Stimulated activated CD8-positive, alpha-beta memory T cell treated with anti-CD3 and anti-CD28 coated beads, Interleukin-7, amount 100 ng/mL, for 48 hours (primary cell): ENCODE data around the gene FSTL1.
A peak's percentile ranks its signal among the peaks of the same experiment; 100 is the strongest.
"Not testable (repeated sequence)": the region's sequence is repeated elsewhere in the genome, so short reads cannot be mapped to it uniquely, and the experiment has no call there.

Source experiments
- DNase-seq, 2 donors: peaks; one replicate each; pipeline ENCODE4 v3.0.0-alpha.2; 2020; ENCODE audit warnings: low read depth in 1 of 2; ENCODE audit errors: extremely low read depth in 1 of 2

Gene FSTL1

DNA sequence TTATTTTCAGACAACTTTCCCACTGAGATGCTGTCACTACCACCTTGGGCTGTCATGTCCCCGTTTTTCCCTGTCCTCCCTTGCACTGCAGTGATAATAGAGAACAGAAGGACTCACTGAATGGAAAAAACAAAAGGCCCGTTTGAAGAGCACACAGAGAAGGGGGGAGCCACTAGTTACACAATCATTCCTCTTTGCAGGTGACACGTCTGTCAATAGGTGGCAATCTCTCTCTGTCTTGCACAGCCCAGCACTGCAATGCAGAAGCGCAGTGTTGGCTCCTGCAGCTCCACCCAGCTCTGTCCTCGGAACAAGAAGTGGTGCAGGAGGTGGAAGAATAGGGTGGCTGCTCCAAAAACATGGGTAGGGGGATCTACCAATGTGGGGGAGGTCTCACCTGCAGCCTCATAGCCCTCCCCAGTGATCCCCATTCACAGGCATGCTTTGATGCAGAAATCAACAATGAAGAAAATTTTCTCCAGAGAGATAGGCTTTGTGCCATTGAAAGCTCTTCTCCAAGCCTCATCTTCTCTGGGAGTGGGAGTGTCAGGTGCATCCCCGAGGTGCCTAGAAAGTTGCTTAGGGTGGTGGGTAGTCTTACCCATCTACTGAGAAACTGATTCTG is 31.8 kb downstream of the FSTL1 start:
- DNase-seq: no peak

DNA sequence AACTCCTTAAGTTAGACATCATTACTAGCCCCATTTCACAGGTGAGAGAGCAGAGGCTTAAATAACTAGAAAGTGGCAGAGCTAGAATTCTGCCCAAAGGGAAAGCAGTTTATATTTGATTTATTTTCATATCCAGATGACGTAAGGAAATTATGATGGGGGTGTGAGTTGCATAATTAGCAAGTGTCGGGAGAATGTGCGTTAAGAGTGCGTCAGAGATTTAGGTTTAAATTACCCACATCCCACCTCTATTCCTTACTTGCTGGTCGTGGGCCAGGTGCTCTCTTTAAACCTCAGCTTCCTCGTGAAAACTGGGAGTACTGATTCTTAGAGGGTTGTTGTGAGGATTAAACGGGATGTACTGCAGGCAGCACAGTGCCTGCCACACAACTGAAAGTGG is 32.3 kb downstream of the FSTL1 start:
- no peak for DNase-seq

DNA sequence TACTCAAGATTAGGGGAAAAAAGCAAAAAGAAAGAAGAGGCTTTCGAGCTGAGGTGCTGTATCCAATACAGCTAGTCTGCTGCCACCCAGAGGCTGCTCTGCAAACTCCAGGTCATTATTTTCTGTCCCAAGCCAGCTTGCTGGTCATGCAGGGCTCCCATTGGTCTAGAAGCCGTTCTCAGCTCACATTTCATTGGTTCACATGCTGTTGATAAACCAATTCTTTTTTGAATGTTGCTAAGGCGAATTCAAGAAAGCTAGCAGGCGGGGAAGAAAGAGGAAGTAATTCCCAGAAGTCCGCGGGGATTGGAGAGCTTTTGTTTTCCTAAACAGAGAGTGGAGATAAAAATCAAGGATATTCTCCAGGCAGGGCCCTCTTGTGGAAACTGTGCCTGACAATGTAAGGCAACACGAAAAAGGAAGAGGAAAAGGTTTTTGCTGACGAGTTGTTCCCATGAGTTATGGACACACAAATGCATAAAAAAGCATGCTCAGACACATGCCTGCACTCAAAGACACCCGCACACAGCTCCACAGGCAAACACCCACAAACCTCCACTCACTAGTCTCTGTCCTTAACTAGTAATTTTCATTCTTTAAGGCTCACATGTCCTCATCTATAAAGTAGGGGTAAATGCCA is 33.4 kb downstream of the FSTL1 start:
- DNase-seq: peak; percentile 49 to 79

DNA sequence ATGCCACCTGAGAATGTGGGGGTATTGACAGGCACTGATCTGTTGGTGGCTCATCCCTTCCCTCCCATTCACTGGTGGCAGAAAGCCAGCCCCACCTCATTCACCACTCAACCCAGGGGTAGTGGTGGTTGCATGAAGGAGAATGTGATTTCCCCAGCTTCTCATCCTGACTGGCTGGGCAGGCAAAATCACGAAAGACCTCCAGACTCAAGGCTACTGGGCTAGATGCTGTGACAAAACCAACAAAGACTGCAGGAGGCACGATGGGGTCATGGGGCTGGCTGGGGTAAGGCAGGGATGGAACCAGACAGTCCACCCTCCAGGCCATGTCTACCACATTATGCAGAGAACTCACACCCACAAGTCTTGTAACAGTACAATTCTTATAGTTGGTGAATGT is 33.9 kb downstream of the FSTL1 start:
- no peak for DNase-seq

DNA sequence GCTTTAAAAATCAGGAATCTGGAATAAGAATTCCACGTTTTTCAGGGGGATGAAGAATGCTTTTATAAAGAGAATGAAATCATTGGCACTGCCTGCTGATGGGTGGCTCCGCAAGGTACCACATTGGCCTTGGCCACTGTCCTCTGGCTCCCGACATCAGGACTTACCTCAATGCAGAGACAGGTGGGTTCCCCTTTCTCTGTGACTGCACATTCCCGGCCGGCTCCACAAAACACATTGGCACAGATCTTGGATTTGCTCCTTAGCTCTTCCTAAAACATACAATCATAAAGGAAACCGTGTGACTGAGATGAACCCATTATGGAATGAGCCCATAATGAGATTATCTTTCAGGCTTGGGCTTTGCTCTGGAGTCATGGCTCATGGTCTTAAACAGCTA is 35.0 kb downstream of the FSTL1 start:
- no peak for DNase-seq

DNA sequence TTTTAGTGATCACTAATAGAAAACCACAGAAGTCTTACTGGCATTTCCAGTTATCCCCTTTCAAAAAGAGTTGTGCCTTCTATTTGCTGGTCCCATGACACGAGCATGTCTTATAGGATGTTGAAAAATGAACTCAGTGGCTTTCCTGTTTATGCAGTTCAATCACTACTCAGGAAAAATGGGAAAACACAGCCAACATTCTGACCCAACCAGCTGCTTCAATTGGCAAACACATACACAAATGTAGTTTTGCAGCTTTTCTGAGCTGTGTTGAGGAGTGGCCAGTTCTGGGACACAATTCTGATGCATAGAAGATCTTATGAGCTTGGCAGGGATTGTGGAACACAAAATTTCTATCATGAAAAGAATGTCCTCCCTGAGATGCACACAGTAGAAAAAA is 40.3 kb downstream of the FSTL1 start:
- no peak for DNase-seq

DNA sequence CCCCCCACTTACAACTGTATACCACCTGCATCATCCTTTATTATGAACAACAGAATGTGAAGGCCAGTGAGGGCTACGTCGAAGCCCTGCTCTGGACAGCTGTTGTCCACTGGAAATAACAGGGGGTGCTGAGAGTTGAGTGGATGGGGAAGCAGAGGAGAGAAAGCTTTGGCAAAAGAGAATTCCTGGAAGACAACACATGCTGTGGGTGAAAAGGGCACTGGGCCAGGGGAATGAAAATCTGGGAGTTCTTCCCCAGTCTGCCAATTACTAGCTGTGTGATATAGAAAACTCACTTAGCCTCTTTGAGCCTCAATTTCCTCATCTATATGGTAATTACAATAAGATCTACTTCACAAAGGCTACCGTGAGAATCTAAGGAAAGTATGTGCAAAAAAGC is 40.7 kb downstream of the FSTL1 start:
- no peak for DNase-seq

DNA sequence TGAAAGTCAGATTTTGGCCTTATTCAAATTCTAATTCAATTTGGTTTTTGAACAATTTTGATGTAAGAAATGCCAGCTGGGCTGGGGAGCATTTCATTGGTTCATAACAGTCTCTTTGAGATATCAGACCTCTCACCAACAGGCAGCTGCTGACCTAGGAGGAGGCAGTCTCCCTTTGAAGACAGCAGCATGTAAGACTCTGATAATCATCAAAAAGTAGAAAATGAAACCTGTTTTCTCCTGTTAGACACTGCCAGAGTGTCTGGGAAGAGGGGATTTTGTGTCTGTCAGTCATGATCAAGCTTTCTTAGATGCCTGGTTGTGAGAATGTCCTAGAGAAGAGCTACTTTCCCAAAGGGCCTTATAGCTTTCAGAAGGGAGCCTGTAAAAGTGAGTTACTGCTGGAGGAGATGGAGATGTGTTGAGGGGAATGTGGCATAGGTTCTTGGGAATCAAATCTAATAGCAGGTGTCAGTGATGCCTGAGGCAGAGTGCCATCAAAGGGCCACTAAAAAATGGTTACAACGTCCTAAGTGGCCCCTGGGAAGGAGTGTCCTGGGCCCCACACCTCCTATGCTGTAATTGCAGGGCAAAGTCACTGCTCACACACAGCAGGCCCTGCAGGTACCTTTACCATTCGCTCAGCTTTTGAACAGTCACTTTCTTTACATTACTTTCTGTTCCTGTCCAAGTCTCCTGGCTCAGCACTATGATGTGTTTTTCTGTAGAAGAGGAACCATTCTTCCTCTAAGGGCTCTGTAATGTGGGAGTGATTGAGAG is 43.1 kb downstream of the FSTL1 start:
- no peak for DNase-seq

DNA sequence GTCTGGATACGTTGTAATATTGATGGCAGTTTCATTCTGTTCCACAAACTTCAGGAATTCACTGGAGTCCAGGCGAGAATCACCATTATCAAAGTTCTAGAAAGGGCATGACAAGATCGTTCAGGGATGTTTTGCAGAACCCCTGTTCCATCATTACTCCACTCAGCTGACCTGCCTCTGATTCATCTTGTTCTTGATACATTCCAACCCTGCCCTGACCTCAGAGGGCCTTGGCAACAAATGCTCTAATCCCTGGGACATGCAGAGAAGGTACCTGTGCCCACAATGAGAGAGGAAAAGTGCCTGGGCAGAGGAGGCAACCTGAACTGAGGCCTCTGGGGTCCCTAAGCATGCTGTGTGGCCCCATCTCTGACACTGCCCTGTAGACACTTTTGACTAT is 45.9 kb downstream of the FSTL1 start:
- no peak for DNase-seq

DNA sequence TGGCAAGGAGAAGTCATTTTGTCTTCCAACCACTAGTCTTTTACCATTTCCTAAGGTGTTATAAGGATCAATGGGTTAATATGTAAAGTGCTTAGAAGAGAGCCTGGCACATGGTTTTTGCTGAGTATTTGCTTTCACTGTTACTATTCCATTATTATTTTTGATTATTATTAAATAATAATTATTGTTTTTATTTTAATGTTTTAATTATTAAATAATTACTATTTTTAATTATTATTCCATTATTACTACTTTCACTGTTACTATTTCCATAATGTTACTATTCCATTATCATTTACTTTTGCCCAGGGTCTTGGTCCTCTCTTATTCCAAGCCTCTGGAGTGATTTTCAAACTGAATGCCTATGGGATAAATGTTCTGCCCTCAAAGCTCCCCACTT is 48.5 kb downstream of the FSTL1 start:
- no peak for DNase-seq

DNA sequence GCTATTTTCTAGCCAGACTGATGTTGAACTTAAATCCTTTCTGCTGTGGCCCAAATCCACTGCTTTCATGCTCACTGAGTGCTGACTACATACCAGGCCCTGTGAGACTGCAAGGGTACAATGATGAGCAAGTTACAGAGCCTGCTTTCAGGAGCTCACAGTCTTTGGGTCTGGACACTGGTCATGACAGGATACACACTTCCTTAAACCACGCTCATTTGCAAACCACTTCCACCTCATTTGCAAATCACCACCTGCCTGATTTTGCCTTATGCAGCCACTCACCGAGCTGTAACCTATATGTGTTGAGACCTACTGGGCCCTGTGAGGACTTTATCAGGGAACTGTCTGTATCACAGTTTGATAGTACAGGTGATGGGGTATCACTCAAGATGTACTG is 51.4 kb downstream of the FSTL1 start:
- DNase-seq: no peak

DNA sequence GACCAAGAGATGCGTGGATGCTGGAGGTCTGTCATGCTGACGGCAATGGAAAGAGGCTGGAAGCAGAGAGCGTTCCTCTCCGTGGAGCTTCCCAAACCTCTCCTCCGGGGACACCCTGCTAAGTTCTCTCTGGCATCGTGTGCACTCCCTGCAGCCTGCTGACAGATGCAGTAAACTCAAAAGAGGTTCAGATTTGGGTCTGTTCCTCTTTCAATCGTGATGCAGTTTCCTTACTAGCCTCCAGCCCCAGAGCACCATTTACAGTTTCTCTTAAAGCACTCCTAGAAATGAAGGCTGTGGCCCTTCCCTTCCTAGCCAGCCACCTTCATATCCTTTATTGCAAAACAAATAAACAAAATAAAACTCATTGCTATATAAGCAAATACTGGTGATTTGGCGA is 54.3 kb downstream of the FSTL1 start:
- DNase-seq: no peak

DNA sequence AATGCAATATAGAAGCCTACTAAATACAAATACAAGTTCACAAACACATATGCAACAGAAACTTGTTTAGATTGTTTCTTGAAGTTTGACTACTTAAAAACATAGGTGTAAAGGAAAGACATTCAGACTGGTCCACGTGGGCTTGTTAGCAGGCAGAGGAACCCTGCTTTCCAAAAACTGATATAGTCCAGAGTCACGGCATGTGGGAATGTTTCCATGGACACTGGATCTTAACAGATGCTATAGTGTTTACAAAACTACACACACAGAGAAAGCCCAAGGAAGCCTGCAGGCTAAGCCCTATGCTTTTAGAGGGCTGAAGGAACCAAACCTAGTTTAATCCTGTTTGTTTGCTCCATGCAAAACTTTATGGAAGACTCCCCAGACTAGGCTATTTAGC is 56.4 kb downstream of the FSTL1 start:
- DNase-seq: no peak

DNA sequence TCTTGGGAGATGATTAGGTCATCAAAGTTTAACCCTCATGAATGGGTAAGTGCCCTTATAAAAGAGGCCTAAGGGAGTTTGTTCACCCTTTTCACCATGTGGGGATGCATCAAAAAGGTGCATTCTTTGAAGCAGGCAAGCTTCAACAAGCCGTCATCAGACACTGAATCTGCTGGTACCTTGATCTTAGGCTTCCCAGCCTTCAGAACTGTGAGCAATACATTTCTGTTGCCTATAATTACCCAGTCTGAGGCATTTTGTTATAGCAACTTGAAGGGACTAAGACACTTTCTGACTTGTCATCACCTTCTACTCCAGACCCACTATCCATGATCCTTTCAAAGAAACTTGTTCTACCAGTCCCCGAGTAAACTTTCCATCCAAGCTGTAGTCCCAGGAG is 57.0 kb downstream of the FSTL1 start:
- DNase-seq: no peak

DNA sequence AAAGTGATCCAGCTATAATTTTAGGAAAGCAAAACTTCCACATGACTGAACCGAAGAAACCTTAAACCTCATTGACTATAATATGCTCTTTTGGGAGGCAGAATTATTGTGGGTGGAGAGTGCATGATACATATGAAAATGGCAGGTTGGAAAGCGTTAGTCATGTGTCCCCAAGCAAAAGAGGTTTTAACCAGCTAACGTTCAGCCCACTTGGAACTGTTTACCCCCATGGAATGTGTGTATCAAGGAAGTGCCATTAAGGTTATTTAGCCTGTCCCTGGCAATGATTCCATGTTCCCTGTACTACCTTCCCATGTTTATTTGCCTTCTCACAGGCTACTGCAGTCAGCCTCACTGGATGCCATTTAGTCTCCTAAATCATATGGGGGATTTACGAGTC is 57.5 kb downstream of the FSTL1 start:
- DNase-seq: no peak

DNA sequence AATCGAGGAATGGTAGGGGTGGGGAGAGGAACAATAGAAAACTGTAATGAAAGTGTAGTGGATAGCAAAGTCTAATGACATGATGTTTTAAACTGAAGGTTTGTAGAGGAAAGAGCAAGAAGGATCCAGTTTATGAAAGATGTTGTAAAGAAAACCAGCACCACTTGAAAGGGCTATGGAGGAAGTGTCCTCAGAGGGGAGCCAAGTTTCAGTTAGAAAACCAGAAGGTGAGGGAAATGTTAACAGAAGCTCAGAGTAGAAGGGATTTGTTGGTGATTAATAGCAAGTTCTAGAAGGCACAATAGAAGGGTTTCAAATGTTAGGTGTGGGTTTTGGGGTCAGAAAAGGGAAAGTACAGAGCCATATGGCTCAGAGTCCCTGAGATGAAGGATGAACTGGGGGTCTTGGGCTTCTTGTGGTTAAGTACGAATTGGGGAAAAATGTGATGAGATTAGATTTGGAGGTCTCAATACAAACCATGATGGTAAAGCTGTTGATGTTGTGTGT is 67.8 kb downstream of the FSTL1 start:
- no peak for DNase-seq

DNA sequence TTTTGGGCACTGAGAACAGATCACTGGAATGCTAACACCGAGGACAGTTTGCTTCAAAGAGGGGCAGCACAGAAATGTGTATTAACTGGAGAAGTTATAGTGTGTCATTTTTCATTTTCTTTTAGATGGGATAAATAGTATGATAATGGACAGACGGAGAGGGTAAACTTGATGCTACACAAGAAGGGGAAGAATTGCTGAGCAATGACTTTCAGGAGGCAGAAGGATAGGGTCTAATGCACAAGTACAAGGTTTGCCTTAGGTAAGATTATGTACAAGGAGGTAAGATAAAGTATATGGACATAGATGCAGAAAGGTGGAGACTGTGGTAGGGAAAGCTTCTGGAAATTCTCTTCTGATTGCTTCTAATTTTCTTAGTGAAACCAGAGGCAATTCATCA is 69.3 kb downstream of the FSTL1 start:
- DNase-seq: no peak

DNA sequence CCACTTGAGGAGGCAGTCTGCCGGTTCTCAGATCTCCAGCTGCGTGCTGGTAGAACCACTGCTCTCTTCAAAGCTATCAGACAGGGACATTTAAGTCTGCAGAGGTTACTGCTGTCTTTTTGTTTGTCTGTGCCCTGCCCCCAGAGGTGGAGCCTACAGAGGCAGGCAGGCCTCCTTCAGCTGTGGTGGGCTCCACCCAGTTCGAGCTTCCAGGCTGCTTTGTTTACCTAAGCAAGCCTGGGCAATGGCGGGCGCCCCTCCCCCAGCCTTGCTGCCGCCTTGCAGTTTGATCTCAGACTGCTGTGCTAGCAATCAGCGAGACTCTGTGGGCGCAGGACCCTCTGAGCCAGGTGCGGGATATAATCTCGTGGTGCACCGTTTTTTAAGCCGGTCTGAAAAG is 72.8 kb downstream of the FSTL1 start:
- not testable (repeated sequence) for DNase-seq

DNA sequence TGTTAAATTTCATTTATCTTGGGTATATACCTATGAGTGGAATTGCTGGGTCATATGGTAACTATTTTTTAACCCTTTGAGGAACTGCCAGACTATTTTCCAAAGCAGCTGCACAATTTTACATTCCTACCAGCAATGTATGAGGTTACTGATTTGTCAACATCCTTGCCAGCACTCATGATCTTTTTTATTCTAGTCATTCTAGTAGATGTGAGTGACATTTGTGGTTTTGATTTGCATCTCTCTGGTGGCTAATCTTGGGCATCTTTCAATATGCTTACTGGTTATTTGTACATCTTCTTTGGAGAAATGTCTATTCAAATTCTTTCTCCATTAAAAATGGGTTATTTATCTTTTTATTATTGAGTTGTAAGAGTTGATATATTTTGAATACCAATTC is 80.3 kb downstream of the FSTL1 start:
- no peak for DNase-seq

DNA sequence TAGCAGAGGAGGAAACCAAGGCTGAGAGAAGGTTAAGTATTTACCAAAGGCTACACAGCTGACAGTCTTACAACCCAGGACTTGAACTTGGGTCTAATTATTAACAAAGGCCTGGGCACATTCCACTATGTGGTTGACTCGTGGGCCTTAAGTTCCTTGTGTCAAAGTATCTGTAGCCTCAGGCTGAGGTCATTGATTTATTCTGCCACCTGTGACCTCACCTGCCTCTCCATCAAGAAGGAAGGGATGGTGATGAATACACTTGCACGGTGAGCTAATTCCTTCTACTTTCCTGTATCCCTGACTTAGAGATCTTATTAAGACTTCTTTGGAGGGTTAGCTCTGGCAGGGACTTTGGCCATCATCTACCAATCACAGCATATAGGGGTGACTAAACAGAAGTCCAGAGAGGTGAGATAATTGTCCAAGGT is 81.7 kb downstream of the FSTL1 start:
- DNase-seq: no peak

DNA sequence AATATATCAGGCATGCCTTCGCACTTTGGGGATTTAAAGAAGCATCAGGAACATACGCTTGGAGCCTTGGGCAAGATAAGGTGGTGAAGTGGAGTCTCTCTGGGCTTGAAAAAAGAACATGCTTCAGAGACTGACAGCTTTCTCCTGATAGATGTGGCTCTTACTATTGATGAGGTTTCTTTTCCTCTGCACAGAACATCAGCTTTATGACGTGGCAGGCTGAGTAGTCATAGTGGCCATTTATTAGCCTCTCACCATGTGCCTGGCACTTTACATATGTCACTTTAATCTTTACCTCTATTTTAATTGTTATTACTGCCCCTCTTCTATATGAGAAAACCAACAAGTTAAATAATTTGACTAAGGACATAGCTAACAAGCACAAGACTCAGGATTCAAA is 82.6 kb downstream of the FSTL1 start:
- no peak for DNase-seq

DNA sequence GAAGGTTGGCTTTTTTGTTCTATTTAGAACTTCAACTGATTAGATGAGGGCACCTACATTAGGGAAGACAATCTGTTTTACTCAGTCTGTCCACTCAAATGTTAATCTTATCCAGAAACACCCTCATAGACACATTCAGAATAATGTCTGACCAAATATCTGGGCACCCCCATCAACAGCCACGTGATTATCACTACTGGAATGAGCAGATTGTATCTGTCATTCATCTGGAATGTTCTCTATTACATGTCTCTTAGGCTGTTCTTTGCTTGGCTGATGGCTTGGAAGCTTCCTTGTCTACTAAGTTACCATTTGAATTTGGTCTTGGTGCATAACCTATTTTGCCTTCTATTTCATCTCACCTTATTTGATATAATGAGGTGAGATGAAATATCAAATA is 86.0 kb downstream of the FSTL1 start:
- DNase-seq: no peak
